HG03060 (cell line): ENCODE measurements around the gene PARN.
"Not testable (repeated sequence)": the region's sequence is repeated elsewhere in the genome, so short reads cannot be mapped to it uniquely, and the experiment has no call there.

Experiments used
- ATAC-seq: cut with Tn5 transposase; IDR thresholded peaks from one replicate; pipeline ENCODE4 v1.9.1; 2021; ENCODE audit warnings: low read depth, moderate number of reproducible peaks; ENCODE audit not compliant: unreplicated experiment

The PARN gene

GRCh38 chr16:14634389-14634725 is 4.3 kb upstream of the PARN start:
- ATAC-seq = no peak

- ATAC-seq = peak; percentile 56
These were observed 2.9 kb upstream of the PARN start, which contains the start of gene BFAR for GRCh38 chr16:14632693-14633569. BFAR (plus strand) TSS chr16:14632951; CDS start chr16:14644347, 11,396 bp downstream.

- not testable (repeated sequence) for ATAC-seq
These were observed 715 bp upstream of the PARN start for GRCh38 chr16:14630620-14631330.

- no peak for ATAC-seq
These were observed 495 bp downstream of the PARN start for GRCh38 chr16:14629612-14629918.

- ATAC-seq = no peak
These were observed 1.1 kb downstream of the PARN start for GRCh38 chr16:14628806-14629611.

GRCh38 chr16:14627078-14627477 is 3.0 kb downstream of the PARN start:
- ATAC-seq = no peak

- no peak for ATAC-seq
These were observed 11.5 kb downstream of the PARN start for GRCh38 chr16:14618566-14618965.

GRCh38 chr16:14616280-14616679 is 13.8 kb downstream of the PARN start:
- no peak for ATAC-seq

- no peak for ATAC-seq
These were observed 16.1 kb downstream of the PARN start for GRCh38 chr16:14613991-14614390.

GRCh38 chr16:14611660-14612059 is 18.4 kb downstream of the PARN start:
- no peak for ATAC-seq

GRCh38 chr16:14609716-14610115 is 20.3 kb downstream of the PARN start:
- ATAC-seq = no peak

GRCh38 chr16:14608604-14609003 is 21.5 kb downstream of the PARN start:
- no peak for ATAC-seq

GRCh38 chr16:14608111-14608566 is 21.9 kb downstream of the PARN start:
- no peak for ATAC-seq

GRCh38 chr16:14606102-14606501 is 24.0 kb downstream of the PARN start:
- ATAC-seq = peak; percentile 41

GRCh38 chr16:14602443-14602963 is 27.6 kb downstream of the PARN start:
- no peak for ATAC-seq

- no peak for ATAC-seq
These were observed 29.9 kb downstream of the PARN start for GRCh38 chr16:14600164-14600563.

- no peak for ATAC-seq
These were observed 43.3 kb downstream of the PARN start for GRCh38 chr16:14586637-14587305.

GRCh38 chr16:14585287-14585686 is 44.8 kb downstream of the PARN start:
- ATAC-seq = no peak

- not testable (repeated sequence) for ATAC-seq
These were observed 49.1 kb downstream of the PARN start for GRCh38 chr16:14580926-14581325.

GRCh38 chr16:14579266-14579665 is 50.8 kb downstream of the PARN start:
- ATAC-seq = no peak
